Transverse colon (tissue), 4 donors: ENCODE results near the gene ITGA4.

Source experiments
- EP300 ChIP-seq: sonication (generic); formaldehyde crosslinking; IDR thresholded peaks from one replicate; pipeline ENCODE4 v1.6.1; 2017; ENCODE audit warnings: antibody characterized with exemption, low read depth
- POLR2A ChIP-seq: fragments of 450-650 bp; IDR thresholded peaks from one replicate; pipeline ENCODE4 v1.6.1; 2016; ENCODE audit warnings: antibody characterized with exemption, mild to moderate bottlenecking, moderate library complexity
- POLR2AphosphoS5 ChIP-seq, 3 donors: sonication (generic); formaldehyde crosslinking; IDR thresholded peaks; one replicate each; pipeline ENCODE4 v1.6.1; 2016; ENCODE audit warnings: antibody characterized with exemption in 3 of 3
- TF ChIP-seq, protein P1 (sequence below), 5 experiments: fragments of 200-600 bp in 3 of 5; fragments of 450-650 bp in 2 of 5; sonication (generic) in 3 of 5; IDR thresholded peaks; 1 replicate in 2 of 5; 2 replicates in 3 of 5; pipeline ENCODE4 v1.5.1; 2016 to 2017; ENCODE audit warnings: antibody characterized with exemption in 5 of 5, inconsistent platforms in 3 of 5, mild to moderate bottlenecking in 2 of 5, moderate library complexity in 1 of 5

DNA sequence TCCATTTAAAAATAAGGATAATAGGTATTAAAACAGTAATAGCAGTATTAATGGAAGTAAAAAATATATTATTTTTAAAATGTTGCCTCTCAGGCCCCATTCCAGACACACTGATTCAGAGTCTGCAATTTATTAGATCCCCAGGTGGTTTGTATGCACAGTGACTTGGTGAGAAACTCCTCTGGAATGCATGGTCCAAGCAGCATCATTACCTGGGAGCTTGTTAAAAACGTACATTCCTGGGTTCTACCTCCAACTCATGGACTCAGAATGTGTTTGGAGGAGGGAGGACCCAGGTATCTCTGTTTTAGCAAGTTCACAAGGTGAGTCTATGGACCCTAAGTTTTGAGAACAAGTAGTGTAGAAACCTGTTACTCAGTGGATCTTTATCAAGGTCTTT lies 95.6 kb downstream of the ITGA4 start:
- TF ChIP-seq, protein P1, sequence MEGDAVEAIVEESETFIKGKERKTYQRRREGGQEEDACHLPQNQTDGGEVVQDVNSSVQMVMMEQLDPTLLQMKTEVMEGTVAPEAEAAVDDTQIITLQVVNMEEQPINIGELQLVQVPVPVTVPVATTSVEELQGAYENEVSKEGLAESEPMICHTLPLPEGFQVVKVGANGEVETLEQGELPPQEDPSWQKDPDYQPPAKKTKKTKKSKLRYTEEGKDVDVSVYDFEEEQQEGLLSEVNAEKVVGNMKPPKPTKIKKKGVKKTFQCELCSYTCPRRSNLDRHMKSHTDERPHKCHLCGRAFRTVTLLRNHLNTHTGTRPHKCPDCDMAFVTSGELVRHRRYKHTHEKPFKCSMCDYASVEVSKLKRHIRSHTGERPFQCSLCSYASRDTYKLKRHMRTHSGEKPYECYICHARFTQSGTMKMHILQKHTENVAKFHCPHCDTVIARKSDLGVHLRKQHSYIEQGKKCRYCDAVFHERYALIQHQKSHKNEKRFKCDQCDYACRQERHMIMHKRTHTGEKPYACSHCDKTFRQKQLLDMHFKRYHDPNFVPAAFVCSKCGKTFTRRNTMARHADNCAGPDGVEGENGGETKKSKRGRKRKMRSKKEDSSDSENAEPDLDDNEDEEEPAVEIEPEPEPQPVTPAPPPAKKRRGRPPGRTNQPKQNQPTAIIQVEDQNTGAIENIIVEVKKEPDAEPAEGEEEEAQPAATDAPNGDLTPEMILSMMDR (IDR thresholded peaks at IDR 0.05) = no peak
- TF ChIP-seq POLR2A = no peak
- TF ChIP-seq POLR2AphosphoS5 (IDR thresholded peaks at IDR 0.05) = no peak
- TF ChIP-seq EP300 = no peak
